Ramos (cell line): ENCODE data around the gene TMEM30A.

Experiments used
- in situ Hi-C: fragments of 300-500 bp; cut with MboI; formaldehyde crosslinking; loops from one replicate; pipeline ENCODE4 v1.14.3; 2022; ENCODE audit warnings: low sequenced_read_pairs; ENCODE audit not compliant: unreplicated experiment

Gene TMEM30A

GRCh38 chr6:75230484-75231325 lies 53.9 kb downstream of the TMEM30A start:
- in situ Hi-C loops, result no loop called here

GRCh38 chr6:75224303-75224926 lies 60.2 kb downstream of the TMEM30A start:
- in situ Hi-C loops, result loop anchor here (25.0 kb wide), 2 partner anchors 1362 to 1487 kb away; no protein-coding TSS in a partner anchor

GRCh38 chr6:75223428-75223827 lies 61.2 kb downstream of the TMEM30A start:
- in situ Hi-C loops, result loop anchor here (25.0 kb wide), 2 partner anchors 1361 to 1486 kb away; no protein-coding TSS in a partner anchor

GRCh38 chr6:75222261-75222660 lies 62.3 kb downstream of the TMEM30A start:
- in situ Hi-C loops, result loop anchor here (25.0 kb wide), 2 partner anchors 1360 to 1485 kb away; no protein-coding TSS in a partner anchor

GRCh38 chr6:75221116-75221515 lies 63.5 kb downstream of the TMEM30A start:
- in situ Hi-C loops, result loop anchor here (25.0 kb wide), 2 partner anchors 1359 to 1484 kb away; no protein-coding TSS in a partner anchor

- in situ Hi-C loops, result loop anchor here (25.0 kb wide), 2 partner anchors 1358 to 1483 kb away; no protein-coding TSS in a partner anchor
Observed at GRCh38 chr6:75220357-75220756, 64.2 kb downstream of the TMEM30A start.

- in situ Hi-C loops, result loop anchor here (25.0 kb wide), 2 partner anchors 1357 to 1482 kb away; no protein-coding TSS in a partner anchor
Observed at GRCh38 chr6:75219263-75219662, 65.3 kb downstream of the TMEM30A start.

- in situ Hi-C loops, result loop anchor here (25.0 kb wide), 2 partner anchors 1355 to 1480 kb away; no protein-coding TSS in a partner anchor
Observed at GRCh38 chr6:75217193-75217592, 67.4 kb downstream of the TMEM30A start.

- in situ Hi-C loops, result loop anchor here (25.0 kb wide), 2 partner anchors 1353 to 1478 kb away; no protein-coding TSS in a partner anchor
Observed at GRCh38 chr6:75215291-75215690, 69.3 kb downstream of the TMEM30A start.

- in situ Hi-C loops, result loop anchor here (25.0 kb wide), 2 partner anchors 1351 to 1476 kb away; no protein-coding TSS in a partner anchor
Observed at GRCh38 chr6:75213732-75214131, 70.9 kb downstream of the TMEM30A start.

- in situ Hi-C loops, result loop anchor here (25.0 kb wide), 2 partner anchors 1351 to 1476 kb away; no protein-coding TSS in a partner anchor
Observed at GRCh38 chr6:75213112-75213511, 71.5 kb downstream of the TMEM30A start.

GRCh38 chr6:75211920-75212590 lies 72.5 kb downstream of the TMEM30A start:
- in situ Hi-C loops, result loop anchor here (25.0 kb wide), 2 partner anchors 1350 to 1475 kb away; no protein-coding TSS in a partner anchor

GRCh38 chr6:75210885-75211739 lies 73.5 kb downstream of the TMEM30A start:
- in situ Hi-C loops, result loop anchor here (25.0 kb wide), 2 partner anchors 1349 to 1474 kb away; no protein-coding TSS in a partner anchor

- in situ Hi-C loops, result loop anchor here (25.0 kb wide), 2 partner anchors 1347 to 1472 kb away; no protein-coding TSS in a partner anchor
Observed at GRCh38 chr6:75209184-75209723, 75.3 kb downstream of the TMEM30A start.

- in situ Hi-C loops, result loop anchor here (25.0 kb wide), 2 partner anchors 1346 to 1471 kb away; no protein-coding TSS in a partner anchor
Observed at GRCh38 chr6:75208298-75209183, 76.1 kb downstream of the TMEM30A start.

- in situ Hi-C loops, result loop anchor here (25.0 kb wide), 2 partner anchors 1344 to 1469 kb away; no protein-coding TSS in a partner anchor
Observed at GRCh38 chr6:75206576-75207342, 77.8 kb downstream of the TMEM30A start.
